Bronchial epithelial cell (primary cell): ENCODE data around the gene MELTF. TPM values are rescaled to one million over a fixed set of nuclear protein-coding genes. Genes with fewer than 3 reads are reported as not detected.
"Not testable (repeated sequence)": the region's sequence is repeated elsewhere in the genome, so short reads cannot be mapped to it uniquely, and the experiment has no call there.

Experiments used
- DNase-seq: peaks from one replicate; pipeline ENCODE4 v3.0.0-alpha.2; 2010; ENCODE audit warnings: low read depth
- FAIRE-seq: peaks from 2 replicates; lab custom pipeline; 2011; peaks lifted over from hg19 to GRCh38; lab: Jason Lieb, UNC
- H3K27me3 ChIP-seq: 2 replicates; pipeline ENCODE4 v1.5.1; 2011; ENCODE audit warnings: low read length; ENCODE audit not compliant: control insufficient read depth, insufficient read depth
- H3K36me3 ChIP-seq: 2 replicates; pipeline ENCODE4 v1.5.1; 2011; ENCODE audit warnings: low read length; ENCODE audit not compliant: control insufficient read depth, insufficient read depth
- H3K4me3 ChIP-seq: 2 replicates; pipeline ENCODE4 v1.5.1; 2011; ENCODE audit warnings: mild to moderate bottlenecking, low read depth, low read length, control low read depth
- total RNA-seq: library from RNA; depleted of rRNA; stranded (reverse); fragments of >200 nt; gene quantifications from 2 replicates; pipeline ENCODE4 v1.2.1, GENCODE V29; 2014
- TF ChIP-seq, protein P1 (sequence below): IDR thresholded peaks from 2 replicates; pipeline ENCODE4 v1.5.1; 2011; ENCODE audit warnings: mild to moderate bottlenecking, moderate library complexity, low read length, control low read depth, inconsistent platforms; ENCODE audit not compliant: insufficient read depth, severe bottlenecking

The MELTF gene
- 2.1 and 4.6 TPM in 2 replicates for total RNA-seq

DNA sequence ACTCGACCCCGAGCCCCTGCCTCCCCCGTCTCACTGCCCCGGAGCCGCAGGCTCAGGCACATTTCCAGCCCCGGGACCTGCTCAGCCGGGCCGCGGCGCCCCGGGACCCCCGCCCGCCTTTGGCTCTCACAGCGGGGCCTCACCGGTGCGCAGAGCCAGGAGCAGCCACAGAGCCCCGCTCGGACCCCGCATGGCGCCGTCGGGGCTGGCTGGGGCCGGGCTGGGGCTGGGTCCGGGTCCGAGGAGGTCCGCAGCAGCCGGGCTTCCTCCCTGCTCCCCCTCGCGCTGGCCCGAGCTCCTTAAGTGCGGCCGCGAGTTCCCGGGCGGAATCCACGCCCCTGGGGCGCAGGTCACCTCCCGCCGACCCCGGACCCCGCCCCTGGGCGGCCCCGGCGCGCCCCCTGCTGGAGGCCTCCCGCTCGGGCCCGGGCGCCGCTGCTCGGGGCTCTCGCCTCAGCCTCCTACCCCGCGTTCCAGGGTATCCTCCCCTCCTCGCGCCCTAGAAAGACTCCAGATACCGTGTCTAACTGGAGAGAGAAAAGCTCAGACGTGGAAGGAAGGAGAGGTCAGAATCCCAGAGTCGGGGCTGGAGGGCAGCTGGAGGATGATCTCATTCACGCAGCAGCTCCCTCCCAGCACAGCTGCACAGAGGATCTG, at the start of gene MELTF:
MELTF (minus strand) TSS at position 307 of the 657 bp plus-strand sequence; CDS start at position 192, 115 bp downstream.
- Histone ChIP-seq H3K27me3 (no peaks in the 10 kb centered on the region), H3K36me3 (no peaks in the 10 kb centered on the region), H3K4me3 (peak within 1 kb of the TSS; percentile 43)
- TF ChIP-seq, protein P1, sequence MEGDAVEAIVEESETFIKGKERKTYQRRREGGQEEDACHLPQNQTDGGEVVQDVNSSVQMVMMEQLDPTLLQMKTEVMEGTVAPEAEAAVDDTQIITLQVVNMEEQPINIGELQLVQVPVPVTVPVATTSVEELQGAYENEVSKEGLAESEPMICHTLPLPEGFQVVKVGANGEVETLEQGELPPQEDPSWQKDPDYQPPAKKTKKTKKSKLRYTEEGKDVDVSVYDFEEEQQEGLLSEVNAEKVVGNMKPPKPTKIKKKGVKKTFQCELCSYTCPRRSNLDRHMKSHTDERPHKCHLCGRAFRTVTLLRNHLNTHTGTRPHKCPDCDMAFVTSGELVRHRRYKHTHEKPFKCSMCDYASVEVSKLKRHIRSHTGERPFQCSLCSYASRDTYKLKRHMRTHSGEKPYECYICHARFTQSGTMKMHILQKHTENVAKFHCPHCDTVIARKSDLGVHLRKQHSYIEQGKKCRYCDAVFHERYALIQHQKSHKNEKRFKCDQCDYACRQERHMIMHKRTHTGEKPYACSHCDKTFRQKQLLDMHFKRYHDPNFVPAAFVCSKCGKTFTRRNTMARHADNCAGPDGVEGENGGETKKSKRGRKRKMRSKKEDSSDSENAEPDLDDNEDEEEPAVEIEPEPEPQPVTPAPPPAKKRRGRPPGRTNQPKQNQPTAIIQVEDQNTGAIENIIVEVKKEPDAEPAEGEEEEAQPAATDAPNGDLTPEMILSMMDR = peak; percentile 60
- DNase-seq (peak; percentile 22), FAIRE-seq (no peak)

DNA sequence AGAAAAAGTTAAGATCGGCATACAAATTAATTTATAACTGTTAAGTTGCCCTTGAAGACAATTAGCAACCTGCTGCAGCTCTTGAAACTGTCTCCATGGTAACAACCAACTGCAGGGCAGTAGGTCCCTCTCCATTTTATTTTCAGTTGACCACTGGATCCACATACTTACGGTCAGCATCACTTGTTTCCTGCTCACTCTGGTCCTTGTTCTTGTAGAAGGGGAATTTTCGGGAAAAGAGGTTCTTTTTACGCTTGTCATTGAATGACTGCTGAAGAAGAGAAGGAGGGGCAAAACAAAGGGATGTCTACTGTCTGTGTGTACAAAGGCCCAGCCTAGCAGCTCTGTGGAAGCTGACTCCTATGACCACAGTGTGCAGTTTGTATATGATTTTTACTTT, 46.8 kb upstream of the MELTF start:
- H3K4me3 ChIP-seq = no peak overlapping the region
- DNase-seq = no peak
- H3K36me3 ChIP-seq = peaks cover 3% of the 10 kb centered on the region
- TF ChIP-seq, protein P1 = no peak
- no peak for FAIRE-seq
- no peaks in the 10 kb centered on the region for H3K27me3 ChIP-seq

DNA sequence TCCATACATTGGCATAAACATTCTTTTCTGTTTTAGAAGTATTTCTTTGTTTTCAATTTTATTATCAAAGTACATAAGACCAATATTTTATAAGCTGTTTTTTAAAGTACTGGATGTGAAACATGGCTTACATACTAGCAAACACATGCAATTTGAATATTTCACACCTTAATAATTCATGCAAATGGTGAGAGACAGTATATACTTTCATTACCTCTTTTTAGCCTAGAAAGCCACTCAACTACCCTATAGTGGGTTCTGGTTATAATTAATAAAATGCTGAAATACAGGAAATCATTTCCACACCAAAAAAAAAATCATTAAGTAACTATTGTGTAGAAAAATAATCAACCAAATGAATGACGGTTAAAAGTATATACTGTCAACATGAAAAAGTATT, 38.5 kb upstream of the MELTF start:
- FAIRE-seq (no peak), DNase-seq (no peak)
- Histone ChIP-seq H3K36me3 (peaks cover 6% of the 10 kb centered on the region), H3K4me3 (no peak overlapping the region), H3K27me3 (no peaks in the 10 kb centered on the region)
- TF ChIP-seq, protein P1 = no peak

DNA sequence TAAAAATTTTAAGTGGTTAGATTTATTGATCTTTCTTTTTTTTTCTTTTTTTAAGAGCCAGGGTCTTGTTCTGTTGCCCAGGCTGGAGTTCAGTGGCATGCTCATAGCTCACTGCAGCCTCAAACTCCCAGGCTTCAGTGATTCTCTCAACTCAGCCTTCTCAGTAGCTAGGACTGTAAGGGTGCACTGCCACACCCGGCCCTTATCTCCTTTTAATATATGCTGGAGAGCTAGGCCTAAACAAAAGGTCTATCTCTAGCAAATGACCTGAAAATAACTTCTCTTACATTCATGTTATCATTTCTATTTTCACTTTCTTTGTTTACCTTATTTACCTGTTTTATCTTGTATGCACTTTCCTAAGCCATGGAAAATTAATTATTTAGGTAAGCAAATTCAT, 35.2 kb upstream of the MELTF start:
- Histone ChIP-seq H3K36me3 (peaks cover 7% of the 10 kb centered on the region), H3K27me3 (no peaks in the 10 kb centered on the region), H3K4me3 (no peak overlapping the region)
- DNase-seq (no peak), FAIRE-seq (no peak)
- TF ChIP-seq, protein P1 = no peak

DNA sequence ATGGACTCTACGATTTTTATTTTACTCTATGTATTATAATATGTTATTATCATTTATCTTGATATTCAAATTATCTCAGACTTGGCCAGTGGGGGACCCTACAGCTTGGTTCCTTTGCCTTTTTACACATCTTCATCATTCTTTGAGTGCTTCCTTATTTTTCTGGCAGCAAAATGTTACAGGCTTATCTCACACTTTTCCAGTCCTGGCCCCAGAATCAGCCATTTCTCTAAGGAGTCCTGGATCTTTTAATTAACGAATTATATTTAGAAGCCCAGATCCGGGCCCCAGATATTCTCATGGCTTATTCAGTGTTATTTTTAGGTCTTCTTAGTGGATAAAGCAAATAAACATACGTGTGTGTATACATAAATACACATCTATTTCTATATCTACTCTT, 32.8 kb upstream of the MELTF start:
- Histone ChIP-seq H3K4me3 (no peak overlapping the region), H3K27me3 (no peaks in the 10 kb centered on the region), H3K36me3 (peaks cover 7% of the 10 kb centered on the region)
- DNase-seq (no peak), FAIRE-seq (no peak)
- TF ChIP-seq, protein P1 = no peak

DNA sequence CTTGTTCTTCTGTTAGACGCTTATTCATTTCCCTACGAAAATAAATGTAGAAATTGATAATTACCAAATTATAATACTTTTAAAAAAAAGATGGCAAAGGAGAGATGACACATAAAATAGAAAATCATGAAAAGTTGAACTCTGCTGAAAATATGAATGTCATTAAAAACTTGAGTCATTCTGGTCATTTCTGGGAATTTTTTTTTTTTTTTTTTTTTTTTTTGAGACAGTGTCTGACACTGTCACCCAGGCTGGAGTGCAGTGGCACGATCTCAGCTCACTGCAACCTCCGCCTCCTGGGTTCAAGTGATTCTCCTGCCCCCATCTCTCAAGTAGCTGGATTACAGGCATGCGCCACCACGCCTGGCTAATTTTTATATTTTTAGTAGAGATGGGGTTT, 22.0 kb upstream of the MELTF start:
- not testable (repeated sequence) for H3K4me3 ChIP-seq, H3K36me3 ChIP-seq, DNase-seq, H3K27me3 ChIP-seq, FAIRE-seq
